Vagina (tissue), 2 donors: Measurements from ENCODE around the gene ANXA10.

Source experiments
- POLR2A ChIP-seq, 2 donors: fragments of 450-650 bp; IDR thresholded peaks; one replicate each; pipeline ENCODE4 v1.6.1; 2017; ENCODE audit warnings: antibody characterized with exemption in 2 of 2, mild to moderate bottlenecking in 2 of 2, moderate library complexity in 2 of 2
- POLR2AphosphoS5 ChIP-seq, 2 donors: sonication (generic); formaldehyde crosslinking; IDR thresholded peaks; one replicate each; pipeline ENCODE4 v1.9.0; 2017; ENCODE audit warnings: antibody characterized with exemption in 2 of 2, mild to moderate bottlenecking in 2 of 2, low read depth in 1 of 2; ENCODE audit not compliant: insufficient read depth in 1 of 2
- TF ChIP-seq, protein P1 (sequence below), 3 experiments: fragments of 450-650 bp in 2 of 3; fragments of 200-600 bp in 1 of 3; sonication (generic) in 1 of 3; IDR thresholded peaks; one replicate each; pipeline ENCODE4 v1.5.1; 2017 to 2019; ENCODE audit warnings: antibody characterized with exemption in 3 of 3, mild to moderate bottlenecking in 2 of 3, moderate library complexity in 2 of 3

DNA sequence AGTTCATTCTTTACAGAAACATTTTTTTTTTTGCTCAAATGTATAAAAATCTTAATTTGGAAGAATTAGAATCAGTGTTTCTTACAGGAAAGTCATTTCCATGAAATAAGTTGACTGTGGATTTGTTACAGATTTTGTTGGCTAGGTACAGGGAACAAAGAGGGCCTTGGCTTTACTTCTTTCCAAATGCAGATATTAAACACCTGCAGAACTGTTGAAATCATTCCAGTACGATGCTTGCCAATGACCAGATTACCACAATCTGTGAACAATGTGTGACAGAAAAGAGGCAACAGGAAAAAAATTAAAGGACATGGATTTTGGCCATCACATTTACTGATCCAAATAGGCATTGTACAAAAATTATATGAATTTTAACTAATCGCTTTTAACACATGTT lies 70.8 kb downstream of the ANXA10 start:
- TF ChIP-seq, protein P1, sequence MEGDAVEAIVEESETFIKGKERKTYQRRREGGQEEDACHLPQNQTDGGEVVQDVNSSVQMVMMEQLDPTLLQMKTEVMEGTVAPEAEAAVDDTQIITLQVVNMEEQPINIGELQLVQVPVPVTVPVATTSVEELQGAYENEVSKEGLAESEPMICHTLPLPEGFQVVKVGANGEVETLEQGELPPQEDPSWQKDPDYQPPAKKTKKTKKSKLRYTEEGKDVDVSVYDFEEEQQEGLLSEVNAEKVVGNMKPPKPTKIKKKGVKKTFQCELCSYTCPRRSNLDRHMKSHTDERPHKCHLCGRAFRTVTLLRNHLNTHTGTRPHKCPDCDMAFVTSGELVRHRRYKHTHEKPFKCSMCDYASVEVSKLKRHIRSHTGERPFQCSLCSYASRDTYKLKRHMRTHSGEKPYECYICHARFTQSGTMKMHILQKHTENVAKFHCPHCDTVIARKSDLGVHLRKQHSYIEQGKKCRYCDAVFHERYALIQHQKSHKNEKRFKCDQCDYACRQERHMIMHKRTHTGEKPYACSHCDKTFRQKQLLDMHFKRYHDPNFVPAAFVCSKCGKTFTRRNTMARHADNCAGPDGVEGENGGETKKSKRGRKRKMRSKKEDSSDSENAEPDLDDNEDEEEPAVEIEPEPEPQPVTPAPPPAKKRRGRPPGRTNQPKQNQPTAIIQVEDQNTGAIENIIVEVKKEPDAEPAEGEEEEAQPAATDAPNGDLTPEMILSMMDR (IDR thresholded peaks at IDR 0.05): no peak
- TF ChIP-seq POLR2A (IDR thresholded peaks at IDR 0.05): no peak
- no peak for TF ChIP-seq POLR2AphosphoS5 (IDR thresholded peaks at IDR 0.05; ENCODE audit: insufficient read depth in 1 of 2, low read depth in 1 of 2)
